IMR-90 (cell line): ENCODE results near the gene ZNF442. TPM values are rescaled to one million over a fixed set of nuclear protein-coding genes. Genes with fewer than 3 reads are reported as not detected.

Experiments
- ATAC-seq: fragments of 200-7000 bp; cut with Tn5 transposase; 2 replicates; pipeline ENCODE4 v1.9.1; 2020; ENCODE audit warnings: low read depth, mild to moderate bottlenecking, moderate library complexity
- BruUV-seq: library from RNA; stranded (reverse); fragments of 400-500 nt; replicated peaks from 2 replicates; lab custom pipeline; 2021; lab: Mats Ljungman, UMichigan
- CTCF ChIA-PET: fragments of 300-600 bp; formaldehyde crosslinking; extraction: SDS; loops from one replicate; lab custom pipeline; 2021; ENCODE audit warnings: antibody characterized with exemption; lab: Yijun Ruan, JAX
- POLR2A ChIA-PET: fragments of 300-600 bp; sonication (Branson Sonifier 250); formaldehyde crosslinking; loops from one replicate; lab custom pipeline; 2022; ENCODE audit warnings: antibody characterized with exemption; ENCODE audit not compliant: unreplicated experiment; lab: Charles Lee
- DNase-seq: peaks from one replicate; pipeline ENCODE4 v3.0.0; 2013
- H2AFZ ChIP-seq: replicated peaks from 2 replicates; pipeline ENCODE3; 2013; ENCODE audit warnings: low read length, mild to moderate bottlenecking; ENCODE audit not compliant: poor library complexity
- H2AK5ac ChIP-seq: 2 replicates; pipeline ENCODE4 v1.6.1; 2013; ENCODE audit warnings: low read depth, low read length, inconsistent platforms
- H2AK9ac ChIP-seq: replicated peaks from 2 replicates; pipeline ENCODE3; 2013; ENCODE audit warnings: mild to moderate bottlenecking, low read depth, low read length, moderate library complexity; ENCODE audit not compliant: poor library complexity
- H2BK120ac ChIP-seq: 2 replicates; pipeline ENCODE4 v1.6.1; 2013; ENCODE audit warnings: low read depth, low read length, inconsistent platforms
- H2BK15ac ChIP-seq: 3 replicates; pipeline ENCODE4 v1.6.1; 2013; ENCODE audit warnings: low read depth, low read length, inconsistent platforms
- H2BK20ac ChIP-seq: 2 replicates; pipeline ENCODE4 v1.6.1; 2013; ENCODE audit warnings: low read depth, mild to moderate bottlenecking, inconsistent platforms, low read length, moderate library complexity
- H2BK5ac ChIP-seq: 2 replicates; pipeline ENCODE4 v1.6.1; 2013; ENCODE audit warnings: mild to moderate bottlenecking, low read depth, low read length, inconsistent platforms; ENCODE audit not compliant: poor library complexity, severe bottlenecking
- H3K14ac ChIP-seq: replicated peaks from 2 replicates; pipeline ENCODE4 v1.6.1; 2013; ENCODE audit warnings: low read depth, low read length, inconsistent platforms
- H3K18ac ChIP-seq: 2 replicates; pipeline ENCODE4 v1.6.1; 2013; ENCODE audit warnings: low read depth, low read length, control low read depth
- H3K23ac ChIP-seq: 2 replicates; pipeline ENCODE4 v1.6.1; 2013; ENCODE audit warnings: low read depth, low read length, inconsistent platforms
- H3K27ac ChIP-seq: 2 replicates; pipeline ENCODE4 v1.5.1; 2013; ENCODE audit warnings: mild to moderate bottlenecking, control low read depth, low read length; ENCODE audit not compliant: insufficient read depth
- H3K27me3 ChIP-seq: 2 replicates; pipeline ENCODE4 v1.6.1; 2013; ENCODE audit warnings: low read length; ENCODE audit not compliant: control insufficient read depth, insufficient read depth
- H3K36me3 ChIP-seq: 2 replicates; pipeline ENCODE4 v1.6.1; 2013; ENCODE audit warnings: low read length, mixed read lengths; ENCODE audit not compliant: control insufficient read depth, insufficient read depth
- H3K4ac ChIP-seq: 2 replicates; pipeline ENCODE4 v1.6.1; 2013; ENCODE audit warnings: low read depth, low read length, inconsistent platforms
- H3K4me1 ChIP-seq: 2 replicates; pipeline ENCODE4 v1.6.1; 2013; ENCODE audit warnings: low read length, mixed read lengths; ENCODE audit not compliant: control insufficient read depth, insufficient read depth
- H3K4me2 ChIP-seq: 2 replicates; pipeline ENCODE4 v1.6.1; 2013; ENCODE audit warnings: low read depth, mild to moderate bottlenecking, control low read depth, low read length, moderate library complexity
- H3K4me3 ChIP-seq: 2 replicates; pipeline ENCODE4 v1.5.1; 2013; ENCODE audit warnings: low read depth, mild to moderate bottlenecking, control low read depth, low read length, moderate library complexity; ENCODE audit not compliant: insufficient read depth
- H3K56ac ChIP-seq: 2 replicates; pipeline ENCODE4 v1.6.1; 2013; ENCODE audit warnings: low read length, inconsistent platforms; ENCODE audit not compliant: insufficient read depth; ENCODE audit errors: extremely low read depth
- H3K79me1 ChIP-seq, 2 experiments: 2 replicates each; pipeline ENCODE4 v1.6.1; 2013; ENCODE audit warnings: low read length in 2 of 2, inconsistent platforms in 1 of 2, low read depth in 1 of 2
- H3K9ac ChIP-seq: 2 replicates; pipeline ENCODE4 v1.6.1; 2013; ENCODE audit warnings: low read depth, low read length, control low read depth
- H3K9me1 ChIP-seq: 2 replicates; pipeline ENCODE4 v1.6.1; 2013; ENCODE audit warnings: low read length, inconsistent platforms; ENCODE audit not compliant: insufficient read depth
- H3K9me3 ChIP-seq: 2 replicates; pipeline ENCODE4 v1.6.1; 2013; ENCODE audit warnings: low read length; ENCODE audit not compliant: control insufficient read depth, insufficient read depth
- H4K20me1 ChIP-seq: 2 replicates; pipeline ENCODE4 v1.6.1; 2013; ENCODE audit warnings: low read length, inconsistent platforms; ENCODE audit not compliant: insufficient read depth
- H4K5ac ChIP-seq: 2 replicates; pipeline ENCODE4 v1.6.1; 2013; ENCODE audit warnings: mild to moderate bottlenecking, low read depth, low read length, control low read depth
- H4K8ac ChIP-seq, 2 experiments: 2 replicates each; pipeline ENCODE4 v1.6.1; 2013; ENCODE audit warnings: low read depth in 2 of 2, low read length in 2 of 2, control low read depth in 1 of 2, inconsistent platforms in 1 of 2
- H4K91ac ChIP-seq: 2 replicates; pipeline ENCODE4 v1.6.1; 2013; ENCODE audit warnings: low read depth, low read length, inconsistent platforms; ENCODE audit not compliant: insufficient read depth
- BHLHE40 ChIP-seq: fragments of 150-350 bp; IDR thresholded peaks from 2 replicates; pipeline ENCODE4 v1.6.1; 2016; ENCODE audit warnings: mild to moderate bottlenecking, low read depth, low read length
- CEBPB ChIP-seq: IDR thresholded peaks from 2 replicates; pipeline ENCODE4 v1.6.1; 2012; ENCODE audit warnings: low read depth, low read length, improper control_type of control experiment
- CHD1 ChIP-seq: IDR thresholded peaks from 2 replicates; pipeline ENCODE4 v1.6.1; 2012; ENCODE audit warnings: low read depth, low read length, improper control_type of control experiment
- CTCF ChIP-seq: conservative IDR thresholded peaks from 2 replicates; pipeline ENCODE4 v1.5.1; 2012; ENCODE audit warnings: mild to moderate bottlenecking, low read depth, low read length, improper control_type of control experiment
- ELK1 ChIP-seq: fragments of 150-350 bp; IDR thresholded peaks from 2 replicates; pipeline ENCODE4 v1.6.1; 2016; ENCODE audit warnings: low read depth, mild to moderate bottlenecking, low read length, moderate library complexity, borderline replicate concordance
- FOS ChIP-seq: fragments of 150-350 bp; IDR thresholded peaks from 2 replicates; pipeline ENCODE4 v1.6.1; 2016; ENCODE audit warnings: low read depth, low read length
- MAFK ChIP-seq: IDR thresholded peaks from 2 replicates; pipeline ENCODE4 v1.6.1; 2012; ENCODE audit warnings: low read depth, low read length, improper control_type of control experiment
- MAZ ChIP-seq: IDR thresholded peaks from 2 replicates; pipeline ENCODE4 v1.6.1; 2012; ENCODE audit warnings: low read depth, mild to moderate bottlenecking, low read length, improper control_type of control experiment, moderate library complexity, borderline replicate concordance
- MXI1 ChIP-seq: IDR thresholded peaks from 2 replicates; pipeline ENCODE4 v1.6.1; 2012; ENCODE audit warnings: low read depth, mild to moderate bottlenecking, low read length, moderate library complexity, borderline replicate concordance
- NFE2L2 ChIP-seq: fragments of 150-350 bp; IDR thresholded peaks from 2 replicates; pipeline ENCODE4 v1.6.1; 2016; ENCODE audit warnings: low read depth, mild to moderate bottlenecking, low read length
- POLR2A ChIP-seq: IDR thresholded peaks from 2 replicates; pipeline ENCODE4 v1.6.1; 2012; ENCODE audit warnings: mild to moderate bottlenecking, low read depth, low read length
- RAD21 ChIP-seq: IDR thresholded peaks from 2 replicates; pipeline ENCODE4 v1.6.1; 2012; ENCODE audit warnings: low read length, improper control_type of control experiment
- RCOR1 ChIP-seq: IDR thresholded peaks from 2 replicates; pipeline ENCODE4 v1.6.1; 2012; ENCODE audit warnings: mild to moderate bottlenecking, low read length, improper control_type of control experiment; ENCODE audit not compliant: insufficient replicate concordance
- RFX5 ChIP-seq: IDR thresholded peaks from 2 replicates; pipeline ENCODE4 v1.8.0; 2012; ENCODE audit warnings: low read depth, mild to moderate bottlenecking, low read length, moderate library complexity
- SMC3 ChIP-seq: fragments of 150-350 bp; IDR thresholded peaks from 2 replicates; pipeline ENCODE4 v1.6.1; 2016; ENCODE audit warnings: low read depth, mild to moderate bottlenecking, antibody characterized with exemption, low read length, moderate library complexity
- USF2 ChIP-seq: fragments of 150-350 bp; IDR thresholded peaks from 2 replicates; pipeline ENCODE4 v1.6.1; 2017; ENCODE audit warnings: mild to moderate bottlenecking, antibody characterized with exemption, low read length, low read depth
- WGBS, 2 experiments: methylation state at CpG; one replicate each; pipeline versions ENCODE4 v1.1.5 to v1.1.7; 2013; ENCODE audit warnings: missing lambda C conversion rate in 2 of 2; ENCODE audit not compliant: insufficient read length in 1 of 2; ENCODE audit errors: extremely low coverage in 2 of 2; 5-methylcytosine and 5-hydroxymethylcytosine counted together
- dilution Hi-C: fragments of 300-500 bp; cut with HindIII; formaldehyde crosslinking; loops from one replicate; pipeline ENCODE4 v1.14.3; 2018; ENCODE audit warnings: low sequenced_read_pairs; ENCODE audit not compliant: unreplicated experiment
- in situ Hi-C: fragments of 300-500 bp; cut with MboI; formaldehyde crosslinking; loops from 3 replicates; pipeline ENCODE4 v1.14.3; 2019; ENCODE audit warnings: low sequenced_read_pairs, inconsistent platforms, mixed read lengths
- intact Hi-C: fragments of 100-400 bp; cut with micrococcal nuclease; formaldehyde crosslinking; loops from 2 replicates; pipeline ENCODE4 v1.10.0; 2022
- polyA plus RNA-seq, 3 experiments: library from polyadenylated mRNA; depleted of rRNA; stranded (reverse); fragments of >200 nt; gene quantifications; 2 replicates each; pipeline ENCODE4 v1.2.3, GENCODE V29; 2012; ENCODE audit warnings: low replicate concordance in 1 of 3
- total RNA-seq: library from RNA; depleted of rRNA; stranded (reverse); fragments of >200 nt; gene quantifications from 2 replicates; pipeline ENCODE4 v1.2.3, GENCODE V29; 2012

The ZNF442 gene
- total and polyA plus RNA-seq, 2 of the 4 experiments (the other 2 are of a cell fraction), result 0.58 to 3.6 TPM

- CTCF ChIA-PET, result no interaction called here
- H2BK5ac ChIP-seq, result no peak overlapping the region
- no peaks in the 10 kb centered on the region for H3K4me1 ChIP-seq
- H3K27me3 ChIP-seq, result no peaks in the 10 kb centered on the region
- H3K4me3 ChIP-seq, result peak overlapping the region; percentile 25; the same call in 1 of the 2 replicates
- peaks cover 10% of the 10 kb centered on the region for H3K36me3 ChIP-seq
- H4K5ac ChIP-seq, result no peak overlapping the region
- H2AFZ ChIP-seq, result no peak overlapping the region
- H4K8ac ChIP-seq, result no peak overlapping the region
- POLR2A ChIA-PET, result interaction anchor here (0.6 kb wide), 2 partner anchors 16 to 336 kb away, joined by 7 to 8 read pairs; no protein-coding TSS in a partner anchor
- no peak overlapping the region for H3K23ac ChIP-seq
- dilution Hi-C loops, result no loop called here
- peaks cover 21% of the 10 kb centered on the region for H3K9me3 ChIP-seq
- no peak overlapping the region for H2AK5ac ChIP-seq
- H2BK15ac ChIP-seq, result no peak overlapping the region
- no peaks in the 10 kb centered on the region for H3K79me1 ChIP-seq
- H2BK20ac ChIP-seq, result no peak overlapping the region
- BruUV-seq, result no TSS peak
- H3K9me1 ChIP-seq, result no peaks in the 10 kb centered on the region
- peak overlapping the region; percentile 30; the same call in 1 of the 2 replicates for H3K14ac ChIP-seq
- H2BK120ac ChIP-seq, result no peak overlapping the region
- TF ChIP-seq FOS (no peak), RFX5 (no peak), SMC3 (no peak), MAFK (no peak), ELK1 (no peak), RCOR1 (no peak), MAZ (no peak), POLR2A (no peak), BHLHE40 (no peak), NFE2L2 (no peak), MXI1 (no peak), USF2 (no peak), CEBPB (no peak), CTCF (no peak), RAD21 (no peak), CHD1 (no peak)
- no peaks in the 10 kb centered on the region for H4K20me1 ChIP-seq
- no peak for DNase-seq
- H3K18ac ChIP-seq, result no peak overlapping the region
- no peak for ATAC-seq
- WGBS, 2 experiments, result no CpG with 5 or more reads among the region's 7 CpGs
- no peak overlapping the region for H3K27ac ChIP-seq
- peak overlapping the region; percentile 40 for H2AK9ac ChIP-seq
- intact Hi-C loops, result no loop called here
- H3K4me2 ChIP-seq, result peak overlapping the region; percentile 86
- H3K56ac ChIP-seq, result no peak overlapping the region
- no peak overlapping the region for H4K91ac ChIP-seq
- H3K4ac ChIP-seq, result no peak overlapping the region
- H3K9ac ChIP-seq, result no peak overlapping the region
- in situ Hi-C loops, result loop anchor here (10.0 kb wide), 1 partner anchor 80 kb away; no protein-coding TSS in a partner anchor
Measured at GRCh38 chr19:12314553-12314952, 50.9 kb downstream of the ZNF442 start.
